HL-60 (cell line): ENCODE results near the gene ITSN2.

Source experiments
- POLR2AphosphoS5 ChIP-seq: IDR thresholded peaks from 2 replicates; pipeline ENCODE4 v1.6.1; 2012; ENCODE audit warnings: low read depth
- TF ChIP-seq, protein P1 (sequence below): IDR thresholded peaks from one replicate; pipeline ENCODE4 v1.5.1; 2011; ENCODE audit warnings: low read length, control low read depth, inconsistent platforms; ENCODE audit not compliant: insufficient read depth

DNA sequence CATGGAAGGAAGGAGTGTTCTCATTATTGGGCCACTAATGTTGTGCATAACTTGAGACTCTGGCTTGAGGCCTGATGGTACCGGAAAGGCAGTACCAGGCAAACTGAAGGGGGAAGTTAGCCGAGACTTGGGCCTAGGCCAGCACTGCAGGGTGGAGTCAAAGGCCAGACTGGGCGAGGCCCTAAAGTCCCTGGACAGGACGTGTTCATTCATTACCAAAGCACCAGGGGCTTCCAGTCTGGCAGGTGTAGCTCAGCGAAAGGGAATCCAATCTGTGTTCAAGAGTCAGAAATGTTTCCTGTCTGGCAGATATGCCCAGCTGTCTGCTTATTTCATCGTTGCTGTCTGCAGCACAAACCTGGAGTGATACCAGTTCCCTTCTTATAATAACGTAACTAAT, 4.7 kb upstream of the ITSN2 start:
- TF ChIP-seq, protein P1, sequence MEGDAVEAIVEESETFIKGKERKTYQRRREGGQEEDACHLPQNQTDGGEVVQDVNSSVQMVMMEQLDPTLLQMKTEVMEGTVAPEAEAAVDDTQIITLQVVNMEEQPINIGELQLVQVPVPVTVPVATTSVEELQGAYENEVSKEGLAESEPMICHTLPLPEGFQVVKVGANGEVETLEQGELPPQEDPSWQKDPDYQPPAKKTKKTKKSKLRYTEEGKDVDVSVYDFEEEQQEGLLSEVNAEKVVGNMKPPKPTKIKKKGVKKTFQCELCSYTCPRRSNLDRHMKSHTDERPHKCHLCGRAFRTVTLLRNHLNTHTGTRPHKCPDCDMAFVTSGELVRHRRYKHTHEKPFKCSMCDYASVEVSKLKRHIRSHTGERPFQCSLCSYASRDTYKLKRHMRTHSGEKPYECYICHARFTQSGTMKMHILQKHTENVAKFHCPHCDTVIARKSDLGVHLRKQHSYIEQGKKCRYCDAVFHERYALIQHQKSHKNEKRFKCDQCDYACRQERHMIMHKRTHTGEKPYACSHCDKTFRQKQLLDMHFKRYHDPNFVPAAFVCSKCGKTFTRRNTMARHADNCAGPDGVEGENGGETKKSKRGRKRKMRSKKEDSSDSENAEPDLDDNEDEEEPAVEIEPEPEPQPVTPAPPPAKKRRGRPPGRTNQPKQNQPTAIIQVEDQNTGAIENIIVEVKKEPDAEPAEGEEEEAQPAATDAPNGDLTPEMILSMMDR = no peak
- TF ChIP-seq POLR2AphosphoS5 = no peak
